ENCODE measurements around the gene CDC42EP4. TPM values are rescaled to one million over a fixed set of nuclear protein-coding genes. Genes with fewer than 3 reads are reported as not detected.

CDC42EP4 gene
- total RNA-seq, 1 experiment from 2014 or later: 60.1 TPM

DNA sequence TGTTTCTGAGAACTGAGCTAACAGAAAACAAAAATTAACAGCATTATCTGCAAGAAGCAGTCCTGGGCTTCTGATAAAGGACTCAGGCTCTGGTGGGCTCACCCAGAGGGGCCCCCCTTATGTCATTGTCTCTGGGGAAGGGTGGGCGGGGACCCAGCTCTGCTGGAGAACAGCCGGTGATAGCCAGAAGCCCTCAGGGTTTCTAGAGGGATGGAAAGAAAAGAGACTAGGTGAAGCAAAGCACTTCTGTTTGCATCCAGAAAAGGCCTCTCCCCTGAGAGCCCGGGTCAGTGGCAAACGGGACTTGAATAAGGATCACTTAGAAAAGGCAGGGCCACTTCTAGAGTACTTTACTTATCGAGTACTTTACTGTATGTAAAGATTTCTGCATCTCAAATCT lies 7.0 kb upstream of the CDC42EP4 start:
- no TSS peak for BruUV-seq (replicated peaks)
- intact Hi-C loops (cut with micrococcal nuclease; ENCODE audit: unreplicated experiment): no loop called here
- Mint-ChIP-seq H3K4me1 (ENCODE audit: low read depth, unreplicated experiment) (no peaks in the 10 kb centered on the region), H3K27ac (ENCODE audit: unreplicated experiment) (no peak overlapping the region), H3K9me3 (ENCODE audit: low read depth, unreplicated experiment) (no peaks in the 10 kb centered on the region), H3K27me3 (ENCODE audit: unreplicated experiment) (peaks cover 2% of the 10 kb centered on the region), H3K4me3 (ENCODE audit: low read depth, unreplicated experiment) (no peak overlapping the region), H3K36me3 (ENCODE audit: insufficient read depth, unreplicated experiment) (no peaks in the 10 kb centered on the region)
- DNase-seq: no peak
- TF ChIP-seq, protein P1, sequence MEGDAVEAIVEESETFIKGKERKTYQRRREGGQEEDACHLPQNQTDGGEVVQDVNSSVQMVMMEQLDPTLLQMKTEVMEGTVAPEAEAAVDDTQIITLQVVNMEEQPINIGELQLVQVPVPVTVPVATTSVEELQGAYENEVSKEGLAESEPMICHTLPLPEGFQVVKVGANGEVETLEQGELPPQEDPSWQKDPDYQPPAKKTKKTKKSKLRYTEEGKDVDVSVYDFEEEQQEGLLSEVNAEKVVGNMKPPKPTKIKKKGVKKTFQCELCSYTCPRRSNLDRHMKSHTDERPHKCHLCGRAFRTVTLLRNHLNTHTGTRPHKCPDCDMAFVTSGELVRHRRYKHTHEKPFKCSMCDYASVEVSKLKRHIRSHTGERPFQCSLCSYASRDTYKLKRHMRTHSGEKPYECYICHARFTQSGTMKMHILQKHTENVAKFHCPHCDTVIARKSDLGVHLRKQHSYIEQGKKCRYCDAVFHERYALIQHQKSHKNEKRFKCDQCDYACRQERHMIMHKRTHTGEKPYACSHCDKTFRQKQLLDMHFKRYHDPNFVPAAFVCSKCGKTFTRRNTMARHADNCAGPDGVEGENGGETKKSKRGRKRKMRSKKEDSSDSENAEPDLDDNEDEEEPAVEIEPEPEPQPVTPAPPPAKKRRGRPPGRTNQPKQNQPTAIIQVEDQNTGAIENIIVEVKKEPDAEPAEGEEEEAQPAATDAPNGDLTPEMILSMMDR (IDR thresholded peaks at IDR 0.05; ENCODE audit: unreplicated experiment): no peak
- CTCF ChIA-PET: interaction anchor here (0.7 kb wide), 1 partner anchor 25 kb away, joined by 4 read pairs; no protein-coding TSS in a partner anchor

DNA sequence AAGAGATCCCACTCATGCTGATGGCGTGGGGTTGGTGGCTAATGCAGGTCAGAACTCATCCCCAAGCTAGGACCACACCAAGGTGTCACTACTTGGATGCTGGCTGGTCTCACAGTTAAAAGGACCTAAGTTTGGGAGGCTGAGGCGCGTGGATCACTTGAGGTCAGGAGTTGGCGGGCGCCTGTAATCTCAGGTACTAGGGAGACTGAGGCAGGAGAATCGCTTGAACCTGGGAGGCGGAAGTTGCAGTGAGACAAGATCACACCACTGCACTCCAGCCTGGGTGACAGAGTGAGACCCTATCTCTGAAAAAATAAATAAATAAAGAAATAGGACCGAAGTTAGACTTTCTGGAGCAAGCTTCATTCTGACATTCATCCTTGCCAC lies 6.6 kb upstream of the CDC42EP4 start:
- CTCF ChIA-PET: interaction anchor here (0.6 to 0.7 kb wide), 3 partner anchors 26 to 828 kb away, joined by 3 to 4 read pairs (median 3); no protein-coding TSS in a partner anchor
- Mint-ChIP-seq H3K4me1 (ENCODE audit: low read depth, unreplicated experiment) (no peaks in the 10 kb centered on the region), H3K4me3 (ENCODE audit: low read depth, unreplicated experiment) (no peak overlapping the region), H3K27me3 (ENCODE audit: unreplicated experiment) (no peaks in the 10 kb centered on the region), H3K36me3 (ENCODE audit: insufficient read depth, unreplicated experiment) (no peaks in the 10 kb centered on the region), H3K27ac (ENCODE audit: unreplicated experiment) (no peak overlapping the region), H3K9me3 (ENCODE audit: low read depth, unreplicated experiment) (no peaks in the 10 kb centered on the region)
- intact Hi-C loops (cut with micrococcal nuclease; ENCODE audit: unreplicated experiment): no loop called here
- TF ChIP-seq, protein P1 (IDR thresholded peaks at IDR 0.05; ENCODE audit: unreplicated experiment): no peak
- BruUV-seq (replicated peaks): no TSS peak
- no peak for DNase-seq

GRCh38 chr17:73317513-73318426 lies 6.0 kb upstream of the CDC42EP4 start:
- no peak overlapping the region for H3K27ac Mint-ChIP-seq (ENCODE audit: unreplicated experiment)
- H3K27me3 Mint-ChIP-seq (ENCODE audit: unreplicated experiment): no peaks in the 10 kb centered on the region
- TF ChIP-seq, protein P1 (IDR thresholded peaks at IDR 0.05; ENCODE audit: unreplicated experiment): no peak
- intact Hi-C loops (cut with micrococcal nuclease; ENCODE audit: unreplicated experiment): no loop called here
- CTCF ChIA-PET: interaction anchor here (0.6 to 1.0 kb wide), 4 partner anchors 13 to 828 kb away, joined by 3 to 6 read pairs (median 4); no protein-coding TSS in a partner anchor
- DNase-seq: no peak
- H3K36me3 Mint-ChIP-seq (ENCODE audit: insufficient read depth, unreplicated experiment): no peaks in the 10 kb centered on the region
- H3K4me1 Mint-ChIP-seq (ENCODE audit: low read depth, unreplicated experiment): no peaks in the 10 kb centered on the region
- no peaks in the 10 kb centered on the region for H3K9me3 Mint-ChIP-seq (ENCODE audit: low read depth, unreplicated experiment)
- H3K4me3 Mint-ChIP-seq (ENCODE audit: low read depth, unreplicated experiment): no peak overlapping the region
- BruUV-seq (replicated peaks): no TSS peak

DNA sequence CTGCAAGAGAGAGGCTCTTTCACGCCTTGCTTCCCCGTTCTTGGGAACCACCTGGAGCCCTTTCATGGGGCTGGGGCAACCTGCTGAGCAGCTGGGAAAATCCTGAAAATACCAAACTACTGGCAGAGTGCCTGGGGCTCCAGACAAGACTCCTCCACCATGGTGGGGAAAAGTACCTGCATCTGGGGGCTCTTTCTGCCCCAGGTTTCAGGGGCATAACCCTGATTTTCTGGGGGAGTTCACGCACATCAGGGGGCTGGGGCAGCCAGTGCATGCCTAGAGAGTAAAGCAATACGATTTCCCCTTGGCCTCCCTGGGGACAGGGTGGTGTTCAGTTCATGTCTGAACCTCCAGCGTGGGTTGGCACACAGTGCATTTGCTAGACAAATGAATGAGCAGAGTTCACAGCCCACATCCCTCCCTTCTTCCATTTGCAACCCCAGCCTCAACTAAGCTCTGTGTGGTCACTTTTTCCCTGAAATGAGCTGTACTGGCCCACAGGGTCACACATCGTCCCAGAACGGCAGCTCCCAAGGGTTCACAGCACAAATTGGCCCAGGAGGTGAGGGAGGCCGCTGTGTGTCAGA lies 5.2 kb upstream of the CDC42EP4 start:
- no peaks in the 10 kb centered on the region for H3K9me3 Mint-ChIP-seq (ENCODE audit: low read depth, unreplicated experiment)
- no TSS peak for BruUV-seq (replicated peaks)
- TF ChIP-seq, protein P1 (IDR thresholded peaks at IDR 0.05; ENCODE audit: unreplicated experiment): no peak
- H3K27ac Mint-ChIP-seq (ENCODE audit: unreplicated experiment): no peak overlapping the region
- no peak for DNase-seq
- H3K4me3 Mint-ChIP-seq (ENCODE audit: low read depth, unreplicated experiment): no peak overlapping the region
- no peaks in the 10 kb centered on the region for H3K4me1 Mint-ChIP-seq (ENCODE audit: low read depth, unreplicated experiment)
- CTCF ChIA-PET: interaction anchor here (1.0 kb wide), 1 partner anchor 13 kb away, joined by 6 read pairs; no protein-coding TSS in a partner anchor
- intact Hi-C loops (cut with micrococcal nuclease; ENCODE audit: unreplicated experiment): no loop called here
- H3K27me3 Mint-ChIP-seq (ENCODE audit: unreplicated experiment): no peaks in the 10 kb centered on the region
- peaks cover 3% of the 10 kb centered on the region for H3K36me3 Mint-ChIP-seq (ENCODE audit: insufficient read depth, unreplicated experiment)
